ENCODE measurements around the gene SOX1.

GRCh38 chr13:112078216-112078615 is 11.3 kb downstream of the SOX1 start:
- TF ChIP-seq CTCF (IDR thresholded peaks at IDR 0.05) (no peak), POLR2A (IDR thresholded peaks at IDR 0.05) (no peak)
